B cell (primary cell): ENCODE results near the gene SGO1.

ENCODE experiments used
- CTCF ChIP-seq: fragments of 200-600 bp; IDR thresholded peaks from one replicate; pipeline ENCODE4 v1.8.0; 2022; ENCODE audit warnings: antibody characterized with exemption, mild to moderate bottlenecking
- EZH2 ChIP-seq: IDR thresholded peaks from 2 replicates; pipeline ENCODE4 v1.6.1; 2012; ENCODE audit warnings: borderline replicate concordance, low read depth, mild to moderate bottlenecking, moderate library complexity, low read length; ENCODE audit not compliant: insufficient read depth, poor library complexity, severe bottlenecking

- no peak for TF ChIP-seq CTCF
- TF ChIP-seq EZH2, result no peak
Measured at GRCh38 chr3:20154928-20155327, 31.1 kb downstream of the SGO1 start.
